HG03571 (cell line): ENCODE measurements around the gene SHISAL2A.

Experiments used
- ATAC-seq: cut with Tn5 transposase; IDR thresholded peaks from one replicate; pipeline ENCODE4 v1.9.1; 2021; ENCODE audit not compliant: unreplicated experiment

SHISAL2A gene

DNA sequence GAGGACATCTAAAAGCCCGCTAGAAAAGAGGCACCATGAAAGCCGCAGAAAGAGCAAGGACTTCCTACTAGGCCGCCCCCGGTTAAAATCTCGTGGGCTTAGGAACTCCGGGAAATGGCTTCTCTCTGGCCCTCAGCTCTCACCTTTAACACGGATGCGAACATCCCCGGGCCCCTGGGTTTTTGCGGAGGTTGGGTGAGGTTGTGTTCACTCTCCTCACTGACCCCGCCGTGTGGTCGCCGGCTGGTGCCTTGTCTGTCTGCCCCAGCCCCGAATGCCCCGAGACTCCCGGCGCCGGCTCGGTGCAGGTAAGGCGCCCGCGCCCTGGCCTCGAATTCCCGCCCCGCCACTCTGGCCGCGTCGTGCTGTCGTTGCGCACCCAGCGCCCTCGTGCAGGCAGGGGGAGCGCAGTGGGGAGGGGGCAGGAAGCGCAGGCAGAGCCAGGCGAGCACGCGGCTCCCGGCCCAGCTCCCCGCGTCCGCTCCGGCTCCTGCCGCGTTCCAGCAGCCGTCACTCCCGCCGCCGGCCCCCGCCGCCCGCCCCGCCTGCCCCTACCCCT lies at the start of gene SHISAL2A:
Gene SHISAL2A (plus strand): TSS at position 437 of the 559 bp plus-strand sequence. CDS start 326 bp downstream, outside the sequence.
- no peak for ATAC-seq

- no peak for ATAC-seq
These were observed 47.5 kb upstream of the SHISAL2A start for GRCh38 chr1:52585474-52585873.

DNA sequence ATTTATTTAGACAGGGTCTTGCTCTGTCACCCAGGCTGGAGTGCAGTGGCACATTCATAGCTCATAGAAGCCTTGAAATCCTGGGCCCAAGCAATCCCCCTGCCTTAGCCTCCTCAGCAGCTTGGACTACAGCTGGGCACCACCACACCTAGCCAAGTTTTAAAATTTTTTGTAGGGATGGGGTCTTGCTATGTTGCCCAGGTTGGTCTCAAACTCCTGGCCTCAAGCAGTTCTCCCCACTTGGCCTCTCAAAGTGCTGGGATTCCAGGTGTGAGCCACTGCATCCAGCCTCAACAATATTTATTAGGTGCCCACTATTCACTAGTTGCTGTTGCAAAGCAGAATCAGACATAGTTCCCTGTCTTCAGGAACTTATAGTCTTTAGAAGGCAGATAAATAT lies 44.9 kb upstream of the SHISAL2A start:
- no peak for ATAC-seq

DNA sequence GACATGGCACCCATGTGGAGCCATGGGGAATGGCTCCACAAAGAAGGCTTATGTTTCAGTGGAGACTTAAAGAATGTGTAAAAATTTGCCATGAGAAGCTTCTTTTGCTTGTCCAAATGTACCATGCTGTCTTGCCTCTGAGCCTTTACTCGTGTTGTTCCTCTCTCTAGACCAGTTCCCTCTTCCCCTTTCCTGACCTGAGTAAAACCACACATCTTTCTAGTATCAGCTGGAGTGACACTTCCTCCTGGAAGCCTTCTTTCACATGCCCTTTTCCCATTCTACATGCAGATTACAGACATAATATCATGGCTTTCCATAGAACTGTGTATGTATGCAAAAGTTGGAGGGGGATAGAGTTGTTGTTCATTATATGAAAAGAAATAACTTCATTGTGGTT lies 44.4 kb upstream of the SHISAL2A start:
- ATAC-seq, result no peak

DNA sequence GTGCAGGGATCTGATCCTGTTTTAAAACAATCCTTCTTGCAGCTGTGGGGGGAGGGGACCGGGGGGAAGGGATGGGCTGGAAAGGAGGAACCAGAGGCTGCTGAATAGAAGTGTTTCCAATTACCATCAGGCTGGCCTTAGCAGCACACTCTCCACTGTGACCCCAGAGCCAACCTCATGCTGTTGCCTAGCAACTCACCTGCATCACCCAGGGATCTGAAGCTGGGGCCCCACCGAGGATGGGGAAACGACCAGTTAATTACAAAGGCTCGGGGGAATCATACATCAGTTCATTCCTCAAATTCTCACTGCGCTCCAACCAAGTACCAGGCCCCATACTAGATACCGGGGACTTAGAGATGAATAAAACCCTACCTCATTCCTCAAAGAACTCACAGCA lies 42.7 kb upstream of the SHISAL2A start:
- no peak for ATAC-seq

DNA sequence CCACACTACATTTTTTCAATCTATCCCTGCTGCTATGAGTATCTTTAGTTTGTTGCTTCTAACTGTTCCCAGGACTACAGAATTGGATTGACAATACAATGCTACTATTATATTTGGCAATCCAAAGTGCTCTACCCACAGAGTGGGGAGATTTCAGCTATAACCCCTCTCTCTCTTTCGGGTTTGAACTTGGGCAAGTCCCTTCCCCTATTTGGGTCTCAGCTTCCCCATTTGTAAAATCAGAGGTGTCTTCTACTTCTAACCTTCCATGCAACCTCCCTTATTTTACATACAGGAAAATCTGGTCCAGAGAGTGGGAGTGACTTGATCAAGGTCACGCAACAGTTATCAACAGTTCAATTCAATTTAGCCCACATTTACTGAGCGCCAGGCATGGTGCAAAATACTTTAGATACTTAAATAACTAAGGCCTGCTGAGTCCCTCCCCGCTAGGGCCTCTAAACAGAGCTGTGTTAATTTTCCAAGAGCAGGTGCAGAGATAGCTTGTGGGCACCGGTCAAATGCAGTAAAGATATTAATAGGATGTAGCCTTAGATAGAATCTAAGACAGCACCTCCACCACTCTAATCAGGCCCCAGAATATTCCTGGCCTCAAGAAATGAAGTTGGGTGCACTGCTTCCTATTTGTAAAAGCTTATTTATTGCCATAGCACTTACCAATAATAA lies 40.2 kb upstream of the SHISAL2A start:
- ATAC-seq, result no peak

- no peak for ATAC-seq
These were observed 39.5 kb upstream of the SHISAL2A start for GRCh38 chr1:52593495-52593894.

GRCh38 chr1:52595061-52595460 lies 37.9 kb upstream of the SHISAL2A start:
- ATAC-seq, result no peak

- ATAC-seq, result no peak
These were observed 35.1 kb upstream of the SHISAL2A start for GRCh38 chr1:52597912-52598311.

DNA sequence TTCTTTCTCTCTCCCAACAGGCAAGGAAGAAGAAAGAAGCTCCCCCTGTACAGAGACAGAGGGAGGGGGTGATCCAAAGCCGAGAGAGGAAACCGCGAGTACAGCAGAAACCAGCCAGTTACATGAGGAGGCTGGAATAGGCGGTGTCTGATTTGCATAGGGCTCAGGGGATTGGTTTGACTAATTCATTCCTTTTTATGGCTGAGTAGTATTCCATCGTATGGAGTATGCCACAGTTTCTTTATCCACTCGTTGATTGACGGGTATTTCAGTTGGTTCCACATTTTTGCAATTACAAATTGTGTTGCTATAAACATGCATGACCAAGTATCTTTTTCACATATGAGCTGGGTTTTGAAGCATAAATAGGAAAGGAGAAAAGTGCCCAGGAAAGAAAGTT lies 34.2 kb upstream of the SHISAL2A start:
- ATAC-seq, result no peak

- no peak for ATAC-seq
These were observed 33.7 kb upstream of the SHISAL2A start for GRCh38 chr1:52599236-52599635.

GRCh38 chr1:52600533-52601179 lies 32.3 kb upstream of the SHISAL2A start:
- no peak for ATAC-seq

DNA sequence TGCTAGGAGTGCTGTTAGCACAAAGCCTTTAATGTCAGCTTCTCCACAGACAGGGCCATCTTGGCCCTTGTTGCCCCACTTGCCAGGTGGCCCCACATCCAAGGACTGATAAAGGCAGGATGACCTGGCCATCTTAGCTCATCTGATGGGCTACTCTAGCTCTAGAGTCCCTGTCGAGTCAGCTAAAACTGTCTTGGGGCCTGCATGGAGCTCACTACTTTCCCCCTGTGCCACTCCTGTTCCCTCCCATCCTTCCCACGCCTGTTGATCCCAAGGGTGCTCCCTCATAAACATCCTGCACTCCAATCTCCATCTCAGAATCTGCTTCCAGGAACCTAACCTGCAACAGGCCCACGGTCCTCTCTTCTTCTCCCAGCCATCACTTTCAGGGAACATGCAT lies 31.4 kb upstream of the SHISAL2A start:
- ATAC-seq, result no peak

DNA sequence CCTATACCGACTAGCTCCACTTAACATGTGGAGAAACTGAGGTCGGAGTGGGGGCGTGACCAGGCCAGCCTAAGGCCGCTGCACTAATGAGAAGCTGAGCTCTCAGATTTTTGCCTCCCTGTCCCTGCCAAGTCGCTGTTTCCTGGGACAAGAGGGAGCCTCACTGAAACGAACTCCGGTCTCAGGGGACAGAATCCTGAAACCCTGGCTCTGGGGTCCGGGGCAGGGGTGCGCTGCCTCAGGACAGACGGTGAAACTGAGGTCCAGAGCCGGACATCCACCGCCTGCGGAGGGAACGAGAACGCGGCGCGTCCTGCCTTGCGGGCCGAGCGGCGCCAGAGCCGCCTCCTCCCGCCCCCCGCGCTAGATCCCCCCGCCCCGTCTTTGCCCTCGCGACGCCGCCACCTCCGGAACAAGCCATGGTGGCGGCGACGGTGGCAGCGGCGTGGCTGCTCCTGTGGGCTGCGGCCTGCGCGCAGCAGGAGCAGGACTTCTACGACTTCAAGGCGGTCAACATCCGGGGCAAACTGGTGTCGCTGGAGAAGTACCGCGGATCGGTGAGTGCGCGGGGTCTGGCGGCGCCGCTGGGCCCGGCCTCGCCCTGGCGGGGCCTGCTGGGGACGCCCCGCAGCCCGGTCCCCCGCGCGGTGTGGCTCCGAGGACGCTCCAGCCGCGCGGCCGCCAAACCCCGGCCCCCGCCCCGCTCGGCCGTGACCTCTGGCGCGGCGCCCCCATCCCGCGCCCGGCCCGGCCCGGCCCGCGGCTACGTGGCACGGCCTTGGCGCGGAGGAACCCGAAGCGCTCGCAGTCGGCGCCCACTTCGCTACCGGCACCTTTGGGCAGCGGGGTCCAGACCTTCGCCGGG lies 30.7 kb upstream of the SHISAL2A start, which contains the start of gene GPX7:
Gene GPX7 (plus strand): TSS at position 381 of the 865 bp plus-strand sequence. CDS start 39 bp downstream, at position 420.
- ATAC-seq, result no peak

DNA sequence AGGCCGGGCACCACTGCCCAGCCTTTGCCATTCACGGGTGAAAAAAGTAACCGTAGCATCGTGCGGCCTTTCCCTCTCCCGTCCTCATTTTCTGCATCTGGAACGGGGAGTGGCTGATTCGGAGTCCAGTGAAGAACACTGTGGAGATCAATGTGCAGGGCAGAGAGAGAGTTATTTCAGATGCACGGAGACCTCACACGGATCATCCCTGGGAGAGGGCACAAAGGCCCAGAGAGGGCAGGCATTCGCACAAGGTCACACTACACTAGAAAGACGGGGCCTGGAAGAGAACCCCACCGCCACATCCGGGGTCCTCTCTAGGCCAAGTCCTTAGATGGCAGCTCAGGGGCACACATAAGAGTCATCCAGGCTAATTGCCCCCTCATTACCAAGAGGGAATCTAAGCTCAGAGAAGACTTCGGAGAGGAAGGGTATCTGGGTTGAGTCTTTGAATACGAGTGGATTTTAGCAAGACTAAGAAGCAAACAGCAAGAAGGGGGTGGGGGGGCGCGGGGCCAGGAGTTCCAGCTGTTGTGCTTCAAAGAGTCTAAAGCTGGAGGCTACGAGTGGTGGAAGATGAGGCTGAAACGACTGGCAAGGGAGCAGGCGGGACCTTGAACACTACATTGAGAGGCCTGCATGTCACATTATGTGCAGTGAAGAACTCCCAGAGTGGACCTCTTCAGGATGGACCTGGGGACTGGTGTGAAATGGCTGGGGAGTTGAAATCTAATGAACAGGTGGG lies 29.9 kb upstream of the SHISAL2A start:
- ATAC-seq, result no peak

- no peak for ATAC-seq
These were observed 29.3 kb upstream of the SHISAL2A start for GRCh38 chr1:52603630-52604029.

DNA sequence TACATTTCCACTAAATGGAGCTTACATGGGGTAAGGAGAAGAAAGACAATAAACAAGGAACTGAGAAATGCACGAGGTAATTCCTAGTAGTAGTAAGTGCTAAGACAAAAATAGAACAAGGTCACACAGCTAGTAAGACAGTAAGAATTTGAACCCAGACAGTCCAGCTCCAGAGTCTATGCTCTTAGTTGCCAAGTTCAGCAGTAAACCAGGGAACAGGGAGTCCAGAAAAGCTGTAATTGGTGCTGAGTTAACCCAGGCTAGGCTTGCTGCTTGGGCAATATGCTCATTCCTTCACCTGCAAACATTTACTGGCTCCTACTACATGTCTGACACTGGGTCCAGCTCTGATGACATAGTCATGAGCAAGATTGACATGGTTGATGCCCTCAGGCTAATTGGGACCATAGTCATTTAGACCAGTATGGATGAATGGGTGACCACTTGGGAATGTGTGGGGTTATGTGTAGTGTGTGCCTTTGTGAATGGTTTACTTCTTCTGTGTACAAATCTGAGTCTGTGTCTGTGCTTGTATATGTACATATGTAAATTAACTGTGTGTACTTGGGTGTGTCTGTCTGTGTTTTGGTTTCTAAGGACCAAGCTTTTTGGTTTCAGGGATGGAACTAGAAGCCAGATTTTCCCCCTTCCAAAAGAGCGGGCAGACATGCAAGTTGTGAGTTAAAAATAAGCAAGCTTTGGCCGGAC lies 28.8 kb upstream of the SHISAL2A start:
- ATAC-seq, result no peak

DNA sequence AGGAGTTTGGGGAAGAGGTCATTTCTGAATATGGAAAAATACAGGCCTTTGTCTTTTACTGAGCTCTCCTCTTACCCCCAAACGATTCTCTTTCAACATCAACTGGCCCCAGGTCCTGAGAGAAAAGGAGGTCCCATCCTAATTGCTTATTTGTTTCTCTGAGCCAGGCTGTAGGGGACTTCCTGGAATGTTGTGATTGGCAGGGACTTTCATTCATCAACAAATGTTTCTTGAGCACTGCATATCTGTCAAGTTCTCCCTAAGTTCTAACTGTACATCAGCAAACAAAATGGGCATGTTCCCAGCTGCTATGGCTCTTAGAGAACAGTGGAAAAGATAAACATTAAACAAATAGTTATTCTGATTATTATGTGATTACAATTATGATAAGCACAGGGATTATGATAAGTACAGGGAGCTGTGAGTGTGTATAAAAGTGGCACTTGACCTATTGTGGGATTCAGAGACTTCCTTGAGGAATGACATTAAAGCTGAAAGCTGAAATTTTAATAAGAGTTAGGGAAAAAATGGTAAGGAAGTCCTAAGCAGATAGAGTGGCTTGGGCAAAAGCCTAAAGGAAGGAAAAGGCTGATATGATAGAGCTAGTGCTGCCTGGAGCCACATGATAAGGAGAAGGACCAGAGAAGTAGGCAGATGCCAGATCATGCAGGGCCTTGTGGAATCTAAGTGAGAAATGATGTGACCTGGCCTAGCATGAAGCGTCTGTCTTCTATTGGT lies 19.2 kb upstream of the SHISAL2A start:
- no peak for ATAC-seq

DNA sequence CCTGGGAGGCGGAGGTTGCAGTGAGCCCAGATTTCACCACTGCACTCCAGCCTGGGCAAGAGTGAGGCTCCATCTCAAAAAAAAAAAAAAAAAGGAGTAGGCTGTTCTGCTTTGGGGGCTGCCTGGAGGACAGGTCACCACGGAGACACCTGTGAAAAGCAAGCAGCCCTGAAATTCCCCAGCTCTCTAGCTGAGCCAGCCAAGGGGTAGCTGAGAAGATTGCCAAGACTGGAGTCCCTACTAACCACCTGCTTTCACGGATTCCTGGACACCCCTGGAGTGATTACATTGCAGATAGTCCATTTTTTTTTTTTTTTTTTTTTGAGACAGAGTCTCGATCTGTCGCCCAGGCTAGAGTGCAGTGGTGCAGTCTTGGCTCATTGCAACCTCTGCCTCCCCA lies 18.3 kb upstream of the SHISAL2A start:
- ATAC-seq, result no peak
